ENCODE results near the gene ARHGAP26.

Gene ARHGAP26

GRCh38 chr5:143188692-143189091 lies 418.5 kb downstream of the ARHGAP26 start:
- H3K27ac ChIP-seq, result no peak overlapping the region
- no peaks in the 10 kb centered on the region for H3K9me3 ChIP-seq
- no peaks in the 10 kb centered on the region for H3K4me1 ChIP-seq (ENCODE audit: control insufficient read depth in 1 of 2, insufficient read depth in 1 of 2, low read depth in 1 of 2, low read length in 1 of 2)
- no peak overlapping the region for H3K4me3 ChIP-seq (ENCODE audit: low read depth in 1 of 2, low read length in 1 of 2)
- no peak for TF ChIP-seq CTCF (IDR thresholded peaks at IDR 0.05)
- H3K27me3 ChIP-seq, result no peaks in the 10 kb centered on the region
- H3K36me3 ChIP-seq, result no peaks in the 10 kb centered on the region

- Histone ChIP-seq H3K36me3 (no peaks in the 10 kb centered on the region), H3K27me3 (no peaks in the 10 kb centered on the region), H3K9me3 (no peaks in the 10 kb centered on the region), H3K27ac (no peak overlapping the region), H3K4me1 (ENCODE audit: control insufficient read depth in 1 of 2, insufficient read depth in 1 of 2, low read depth in 1 of 2, low read length in 1 of 2) (peaks cover 4 to 12% of the 10 kb centered on the region in 2 experiments), H3K4me3 (ENCODE audit: low read depth in 1 of 2, low read length in 1 of 2) (no peak overlapping the region)
- TF ChIP-seq CTCF (IDR thresholded peaks at IDR 0.05), result no peak
These were observed 420.2 kb downstream of the ARHGAP26 start for GRCh38 chr5:143190260-143190810.

GRCh38 chr5:143191720-143192119 lies 421.5 kb downstream of the ARHGAP26 start:
- H3K36me3 ChIP-seq, result no peaks in the 10 kb centered on the region
- H3K4me1 ChIP-seq (ENCODE audit: control insufficient read depth in 1 of 2, insufficient read depth in 1 of 2, low read depth in 1 of 2, low read length in 1 of 2), result peaks cover 4 to 13% of the 10 kb centered on the region in 2 experiments
- TF ChIP-seq CTCF (IDR thresholded peaks at IDR 0.05), result no peak
- H3K9me3 ChIP-seq, result no peaks in the 10 kb centered on the region
- H3K27ac ChIP-seq, result no peak overlapping the region
- no peak overlapping the region for H3K4me3 ChIP-seq (ENCODE audit: low read depth in 1 of 2, low read length in 1 of 2)
- H3K27me3 ChIP-seq, result no peaks in the 10 kb centered on the region

- H3K4me3 ChIP-seq (ENCODE audit: low read depth in 1 of 2, low read length in 1 of 2), result no peak overlapping the region
These were observed 422.2 kb downstream of the ARHGAP26 start for GRCh38 chr5:143192191-143192900.

GRCh38 chr5:143194206-143194605 lies 424.0 kb downstream of the ARHGAP26 start:
- Histone ChIP-seq H3K4me3 (ENCODE audit: low read depth in 1 of 2, low read length in 1 of 2) (no peak overlapping the region), H3K36me3 (no peaks in the 10 kb centered on the region), H3K27me3 (no peaks in the 10 kb centered on the region), H3K9me3 (no peaks in the 10 kb centered on the region), H3K27ac (no peak overlapping the region), H3K4me1 (ENCODE audit: control insufficient read depth in 1 of 2, insufficient read depth in 1 of 2, low read depth in 1 of 2, low read length in 1 of 2) (peaks cover 4 to 13% of the 10 kb centered on the region in 2 experiments)
- TF ChIP-seq CTCF (IDR thresholded peaks at IDR 0.05), result no peak

More at GRCh38 chr5:143192191-143192900, 422.2 kb downstream of the ARHGAP26 start:
- Histone ChIP-seq H3K4me1 (ENCODE audit: control insufficient read depth in 1 of 2, insufficient read depth in 1 of 2, low read depth in 1 of 2, low read length in 1 of 2) (peaks cover 4 to 13% of the 10 kb centered on the region in 2 experiments), H3K9me3 (no peaks in the 10 kb centered on the region), H3K27ac (peak overlapping the region; percentile 18), H3K36me3 (no peaks in the 10 kb centered on the region), H3K27me3 (no peaks in the 10 kb centered on the region)
- TF ChIP-seq CTCF (IDR thresholded peaks at IDR 0.05), result no peak

Data from neutrophil (primary cell).